Right ventricle myocardium superior (tissue), 1 donor: ENCODE measurements around the gene DMGDH. TPM values are rescaled to one million over a fixed set of nuclear protein-coding genes. Genes with fewer than 3 reads are reported as not detected.
"Not testable (repeated sequence)": the region's sequence is repeated elsewhere in the genome, so short reads cannot be mapped to it uniquely, and the experiment has no call there.

ENCODE experiments used
- ATAC-seq: fragments of 200-7000 bp; cut with Tn5 transposase; one replicate; pipeline ENCODE4 v1.9.1; 2020; ENCODE audit warnings: mild to moderate bottlenecking; ENCODE audit not compliant: poor library complexity
- DNase-seq: peaks from one replicate; pipeline ENCODE4 v3.0.0-alpha.2; 2020
- intact Hi-C: fragments of 100-400 bp; cut with DNase I; formaldehyde crosslinking; loops from one replicate; pipeline ENCODE4 v1.11.2; 2022
- total RNA-seq: library from RNA; stranded (reverse); fragmentation: NEBNext Ultra II Directional; extraction: Animal tissue kit (Norgen Biotek cat#: 25700); gene quantifications from one replicate; pipeline ENCODE4 v1.2.1, GENCODE V29; 2021
- donor health status: DM: no; HTN: yes; CAD: no; lungs with severe emphysema.

DMGDH gene
- total RNA-seq, 1 donor from 2014 or later, result 2.2 TPM

DNA sequence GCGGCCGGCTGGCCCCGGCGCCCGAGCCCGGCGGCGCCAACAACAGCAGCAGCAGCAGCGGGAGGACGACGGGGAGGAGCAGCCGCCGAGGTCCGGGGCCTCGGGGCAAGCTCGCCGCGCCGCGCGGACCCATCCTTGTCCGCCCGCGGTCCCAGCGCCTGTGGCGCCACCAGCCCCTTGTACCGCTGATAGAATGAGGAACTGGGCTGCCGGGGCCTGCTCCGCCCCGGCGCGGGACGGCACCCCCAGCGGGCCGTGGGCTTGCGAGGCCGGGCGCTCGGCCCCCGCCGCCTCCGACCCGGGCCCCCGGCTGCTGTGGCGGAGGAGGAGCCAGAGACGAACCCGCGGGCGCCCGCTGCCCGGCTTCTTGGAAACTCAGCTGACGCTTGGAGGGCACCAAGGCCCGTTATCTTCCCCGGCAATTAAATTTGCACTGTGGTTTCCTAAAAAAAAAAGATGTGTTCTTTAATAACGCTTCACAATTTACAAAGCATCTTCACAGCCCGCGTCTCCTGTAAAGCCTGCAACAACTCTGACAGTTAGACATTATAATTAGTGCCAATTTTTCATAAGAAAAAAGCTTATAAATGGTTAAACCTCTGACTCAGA is 84.3 kb downstream of the DMGDH start, which contains the start of gene ARSB:
TSS of gene ARSB (minus strand) at position 195 of the 609 bp plus-strand sequence. CDS start at position 133, 62 bp downstream.
- DNase-seq (peak; percentile 73), ATAC-seq (peak; percentile 68)
- intact Hi-C loops, result no loop called here

DNA sequence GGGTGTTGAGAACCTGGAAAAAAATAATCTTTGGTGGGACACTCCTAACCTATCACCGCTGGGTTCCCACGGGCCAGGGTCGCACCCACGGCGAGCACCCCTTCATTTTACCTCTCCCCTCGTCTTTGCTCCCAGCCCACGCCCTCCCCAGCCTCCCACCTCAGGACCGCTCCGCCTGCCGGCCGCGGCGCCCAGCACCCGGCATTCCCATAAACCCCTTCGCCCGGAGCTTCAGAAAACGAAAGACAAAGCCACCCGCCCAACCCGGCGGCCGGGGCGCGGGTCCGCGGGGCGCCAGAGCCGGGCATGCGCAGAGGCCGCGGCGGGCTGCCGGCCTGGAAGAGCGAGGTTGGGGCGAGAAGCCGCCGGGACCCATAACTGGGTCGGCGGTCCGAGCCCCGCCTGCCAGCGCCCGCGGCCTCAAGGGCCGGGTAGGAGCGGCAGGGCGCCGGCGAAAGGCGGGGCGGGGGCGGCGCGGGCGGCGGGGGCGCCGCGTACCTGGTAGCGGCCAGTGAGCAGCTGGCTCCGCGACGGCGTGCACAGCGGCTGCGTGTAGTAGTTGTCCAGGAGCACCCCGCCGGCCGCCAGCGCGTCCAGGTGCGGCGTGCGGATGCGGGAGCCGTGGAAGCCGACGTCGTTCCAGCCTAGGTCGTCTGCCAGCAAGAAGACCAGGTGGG is 84.9 kb downstream of the DMGDH start:
- intact Hi-C loops, result no loop called here
- ATAC-seq, result peak; percentile 90

DNA sequence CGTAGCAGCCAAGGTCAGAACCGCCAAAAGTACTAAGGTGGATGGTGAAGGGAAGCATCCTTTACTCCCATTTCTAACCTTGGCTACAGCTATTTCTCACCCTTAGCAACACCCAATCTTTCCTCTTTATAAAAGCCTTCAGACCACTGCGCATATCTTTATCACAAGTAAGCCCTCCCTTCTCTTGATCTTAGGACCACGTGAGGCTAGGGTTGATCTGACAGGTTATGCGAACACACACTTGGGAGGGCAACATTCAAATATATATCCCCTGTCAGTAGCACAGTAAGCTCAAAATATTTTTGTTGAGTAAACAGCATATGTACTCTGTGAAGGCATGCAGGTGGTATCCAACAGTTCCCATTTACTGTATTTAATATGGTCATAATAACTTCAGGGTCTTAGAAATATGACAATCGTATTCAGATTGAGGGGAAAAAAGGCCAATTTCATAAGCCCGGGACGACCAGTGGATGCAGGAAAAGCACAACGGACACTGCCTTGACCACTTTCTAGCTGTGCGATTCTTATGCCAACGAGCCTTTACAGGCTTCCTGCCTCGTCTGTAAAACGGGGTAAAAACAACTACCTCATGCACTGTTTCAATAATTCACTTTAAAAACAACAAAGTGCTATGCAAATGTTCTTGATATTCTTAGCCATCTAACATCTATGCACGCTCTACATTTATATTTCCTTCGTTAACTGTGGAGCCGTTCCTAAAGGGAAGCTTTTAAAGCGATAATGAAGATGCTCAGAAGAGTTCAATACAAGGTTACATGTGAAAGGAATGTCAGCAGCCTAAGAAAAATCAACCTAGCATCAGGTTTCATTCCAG is 85.7 kb downstream of the DMGDH start:
- DNase-seq (no peak), ATAC-seq (no peak)
- intact Hi-C loops, result no loop called here

More for the DNA sequence above, 84.9 kb downstream of the DMGDH start:
- DNase-seq, result peak; percentile 89

DNA sequence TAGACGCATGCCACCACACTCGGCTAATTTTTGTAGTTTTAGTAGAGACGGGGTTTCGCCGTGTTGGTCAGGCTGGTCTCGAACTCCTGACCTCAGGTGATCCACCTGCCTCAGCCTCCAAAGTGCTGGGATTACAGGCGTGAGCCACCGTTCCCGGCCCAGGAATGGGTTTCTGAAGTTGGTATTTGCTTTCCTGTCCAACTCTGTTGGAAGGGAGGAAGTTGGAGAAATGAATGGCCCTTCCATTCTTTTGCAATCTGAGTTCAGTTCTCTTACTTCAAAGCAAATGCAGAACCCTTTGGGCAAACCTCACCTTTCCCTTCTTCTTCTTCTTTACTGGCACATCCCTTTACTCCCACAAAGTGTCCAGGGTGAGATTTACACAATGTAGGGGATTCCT is 86.3 kb downstream of the DMGDH start:
- intact Hi-C loops, DNase-seq, ATAC-seq: not testable (repeated sequence)

DNA sequence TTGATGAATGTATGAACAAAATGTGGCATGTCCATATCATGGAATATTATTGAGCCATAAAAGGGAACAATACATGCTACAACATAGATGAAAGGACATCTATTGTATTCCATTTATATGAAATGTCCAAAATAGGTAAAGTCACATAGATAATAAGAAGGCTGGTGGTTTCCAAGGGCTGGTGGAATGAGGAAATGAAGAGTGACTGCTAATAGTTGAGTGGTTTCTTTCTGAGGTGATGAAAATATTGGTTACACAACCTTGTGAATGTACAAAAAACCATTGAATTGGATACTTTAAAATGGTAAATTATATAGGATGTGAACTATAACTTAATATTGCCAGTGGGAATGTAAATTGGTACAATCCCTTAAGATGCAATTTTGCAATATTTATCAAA is 89.6 kb downstream of the DMGDH start:
- DNase-seq, result no peak
- intact Hi-C loops, result no loop called here

DNA sequence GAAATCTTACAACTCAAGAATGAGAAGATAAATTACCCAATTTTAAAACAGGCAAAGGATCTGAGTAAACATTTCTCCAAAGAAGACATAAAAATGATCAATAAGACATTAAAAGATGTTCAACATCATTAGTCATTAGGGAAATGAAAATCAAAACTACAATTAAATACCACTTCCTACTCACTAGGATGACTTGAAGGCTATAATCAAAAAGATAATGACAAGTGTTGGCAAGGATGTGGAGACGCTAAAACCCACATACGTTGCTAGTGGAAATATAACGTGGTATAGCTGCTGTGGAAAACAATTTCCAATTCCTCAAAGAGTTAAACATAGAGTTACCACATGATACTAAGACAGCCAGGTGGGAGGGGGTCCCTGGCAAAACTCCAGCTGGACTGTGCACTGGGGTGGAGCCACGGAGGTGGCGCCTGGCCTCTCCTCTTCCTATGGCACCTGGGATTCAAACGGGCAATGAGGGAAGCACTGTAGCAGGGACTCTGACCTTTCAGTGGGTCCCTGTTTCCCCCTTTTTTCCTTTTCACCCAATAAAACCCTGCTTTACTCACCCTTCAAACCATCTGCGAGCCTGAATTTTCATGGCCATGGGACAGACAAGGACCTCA is 90.2 kb downstream of the DMGDH start:
- ATAC-seq, result no peak
- intact Hi-C loops, result no loop called here
- DNase-seq, result no peak

More for the DNA sequence above, 89.6 kb downstream of the DMGDH start:
- no peak for ATAC-seq

DNA sequence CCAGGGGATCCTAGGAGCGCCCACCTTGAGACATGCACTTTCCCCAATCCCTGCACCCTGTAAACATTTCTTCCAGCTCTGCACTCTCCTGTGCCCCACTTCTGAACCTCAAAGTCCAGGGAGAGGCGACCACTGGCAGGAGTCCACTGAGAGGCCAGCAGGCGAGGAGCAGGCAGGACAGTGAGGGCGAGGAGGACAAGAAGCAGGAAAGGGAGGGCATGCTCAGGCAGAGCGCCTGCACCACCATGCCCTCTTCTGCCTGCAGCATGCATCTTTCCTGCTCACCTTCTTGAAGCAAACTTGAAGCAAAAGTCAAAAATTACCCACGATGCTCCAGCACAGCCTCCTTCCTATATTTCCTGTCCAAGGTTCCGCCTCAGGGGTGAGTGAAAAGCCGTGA is 94.4 kb downstream of the DMGDH start:
- ATAC-seq (no peak), DNase-seq (no peak)
- intact Hi-C loops, result no loop called here

DNA sequence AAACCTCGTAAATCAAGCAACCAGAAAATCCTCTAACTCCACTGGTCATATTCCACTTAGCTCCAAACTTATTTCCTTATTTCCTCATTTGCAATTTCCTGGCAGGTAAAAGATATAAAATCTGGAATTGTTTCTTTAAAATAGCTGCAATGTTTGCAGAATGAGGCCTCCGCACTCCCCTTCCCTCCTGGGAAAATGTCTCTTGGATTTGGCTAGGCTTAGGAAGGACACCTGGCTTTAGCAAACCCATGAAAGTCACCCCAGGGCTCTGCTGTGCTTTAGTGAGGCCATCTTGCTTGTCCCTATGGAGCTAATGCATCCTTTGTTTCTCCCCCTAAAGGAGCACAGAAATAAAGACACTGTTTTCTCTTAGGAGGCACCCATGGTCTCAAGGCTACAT is 94.9 kb downstream of the DMGDH start:
- no peak for ATAC-seq
- intact Hi-C loops, result no loop called here
- no peak for DNase-seq

DNA sequence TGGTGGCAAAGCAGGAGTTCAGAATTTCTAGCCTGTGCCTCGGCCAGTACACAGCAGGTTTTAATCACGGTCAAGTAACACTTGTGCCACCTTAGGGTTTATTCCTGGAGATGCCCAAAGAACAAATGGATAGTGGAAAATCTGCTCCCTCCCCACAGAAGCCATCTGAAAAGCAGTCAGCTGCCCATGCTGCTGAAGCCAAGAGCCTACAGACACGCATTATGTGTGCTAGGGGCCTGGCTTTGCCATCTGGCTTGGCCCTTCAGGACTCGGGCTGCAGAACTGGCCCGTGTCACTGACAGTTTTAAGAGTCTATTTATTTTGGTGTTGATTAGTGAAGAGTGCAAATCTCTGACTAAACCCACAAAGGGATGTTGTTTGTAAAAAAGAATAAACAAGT is 95.5 kb downstream of the DMGDH start:
- intact Hi-C loops, result no loop called here
- ATAC-seq (peak; percentile 82), DNase-seq (no peak)

DNA sequence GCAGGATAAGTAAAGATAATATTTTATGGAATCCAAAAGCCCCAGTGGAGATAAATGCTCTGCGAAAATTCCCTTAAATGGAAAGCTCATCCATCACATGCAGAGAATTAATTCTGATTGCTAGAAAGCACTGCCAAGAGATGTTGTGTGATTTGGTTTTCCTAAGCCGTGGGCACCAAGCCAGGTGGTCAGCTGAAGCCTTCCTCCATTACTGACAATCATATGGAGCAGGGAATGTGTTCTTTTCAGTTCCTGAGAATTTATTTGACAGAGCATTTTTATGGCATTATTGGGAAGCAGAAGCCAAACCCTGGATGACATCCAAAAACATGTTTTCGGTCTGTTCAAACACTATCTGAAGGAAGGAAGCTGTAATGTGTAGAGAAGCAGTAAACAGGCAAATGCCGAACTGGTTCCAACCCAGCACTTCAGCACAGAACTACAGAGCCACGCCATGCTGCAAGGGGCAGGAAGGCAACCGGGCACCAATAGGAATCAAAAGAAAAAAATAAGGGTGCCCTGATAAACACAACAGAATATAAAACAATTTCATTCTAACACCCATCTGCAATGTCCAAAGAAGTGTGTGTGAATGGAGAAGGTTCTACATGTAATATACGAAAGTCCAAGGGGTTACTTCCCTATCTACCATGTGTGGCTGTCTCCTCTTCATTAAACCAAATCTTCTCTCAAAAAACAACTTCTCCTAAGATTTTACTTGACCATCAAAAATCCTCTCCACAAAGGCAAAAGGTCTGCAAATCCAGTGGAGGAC is 96.6 kb downstream of the DMGDH start:
- ATAC-seq (peak; percentile 38), DNase-seq (peak; percentile 54)
- intact Hi-C loops, result no loop called here

DNA sequence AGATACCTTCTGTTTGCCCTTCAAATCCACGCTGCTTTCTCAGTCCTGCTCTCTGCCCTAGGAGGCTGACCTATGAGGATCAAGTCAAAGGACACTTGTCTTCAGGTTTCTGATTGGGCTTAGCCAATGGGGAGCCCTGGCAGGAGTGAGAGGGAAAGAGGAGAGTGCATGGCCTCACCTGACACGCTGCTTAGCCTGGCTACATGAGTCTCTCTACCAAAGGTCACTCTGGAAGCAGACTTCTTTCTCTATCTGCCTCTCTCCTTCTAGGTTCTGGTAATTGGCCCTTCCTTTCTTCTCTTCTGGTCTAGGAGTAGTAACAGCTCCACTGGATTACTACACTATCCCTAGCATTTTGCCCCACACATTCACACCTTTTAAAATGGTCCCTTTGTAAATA is 97.5 kb downstream of the DMGDH start:
- ATAC-seq (no peak), DNase-seq (no peak)
- intact Hi-C loops, result no loop called here

DNA sequence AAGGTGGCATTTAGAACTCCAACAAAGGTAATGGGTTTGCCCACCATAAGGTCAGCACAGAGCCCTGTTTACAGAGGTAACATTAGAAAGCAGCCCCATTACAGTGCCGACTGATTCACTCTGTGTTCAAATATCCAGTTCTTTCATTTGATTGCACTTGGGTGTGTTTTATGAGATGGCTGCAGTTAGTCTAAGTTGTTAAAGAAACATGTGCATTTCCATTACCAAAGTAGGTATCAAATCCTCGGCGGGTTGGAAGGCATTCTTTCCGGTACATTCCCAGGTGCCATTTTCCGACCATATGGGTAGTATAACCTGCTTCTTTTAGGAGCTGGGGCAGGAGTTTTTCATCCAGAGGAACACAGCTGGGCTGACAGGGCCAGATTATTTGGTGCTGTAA is 100.7 kb downstream of the DMGDH start:
- intact Hi-C loops, result no loop called here
- DNase-seq (no peak), ATAC-seq (no peak)

DNA sequence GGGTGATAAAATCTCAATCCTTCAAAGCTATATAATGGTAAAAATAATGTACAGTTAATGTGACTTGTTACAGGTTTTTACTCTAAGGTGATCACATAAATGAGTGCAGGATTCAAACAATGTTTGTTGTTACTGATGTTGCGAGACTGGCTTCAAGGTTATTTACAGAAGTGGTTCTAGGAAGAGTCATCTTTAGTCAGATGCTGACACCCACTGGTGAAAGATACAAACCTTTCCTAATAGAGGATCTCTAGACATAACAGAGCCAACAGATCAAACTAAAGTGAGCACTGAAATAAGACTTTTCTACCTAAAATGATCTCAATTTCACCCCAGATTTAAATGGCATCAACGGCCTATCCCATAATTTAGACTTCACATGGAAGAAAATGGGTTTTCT is 104.6 kb downstream of the DMGDH start:
- DNase-seq (no peak), ATAC-seq (peak; percentile 88)

DNA sequence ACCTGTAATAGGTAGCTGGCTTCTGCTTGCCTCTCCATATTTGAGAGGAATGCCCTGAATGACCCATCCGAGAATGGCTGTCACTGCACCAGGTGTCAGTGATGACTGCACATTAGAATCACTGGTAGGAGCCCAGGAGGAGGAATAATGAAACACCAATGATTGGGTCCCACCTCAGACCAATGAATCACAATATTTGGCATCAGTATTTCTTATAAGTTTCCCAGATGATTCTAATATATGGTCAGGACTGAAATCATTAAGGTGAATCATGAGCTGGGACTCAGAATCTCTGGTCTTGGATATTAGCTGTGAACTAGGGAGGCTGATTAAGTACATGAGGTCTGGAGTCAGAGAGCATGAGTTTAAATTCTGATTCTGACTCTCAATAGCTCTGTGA is 107.7 kb downstream of the DMGDH start:
- ATAC-seq (no peak), DNase-seq (no peak)
- intact Hi-C loops, result loop anchor here (5.0 kb wide), 1 partner anchor 424 kb away; no protein-coding TSS in a partner anchor

More for the DNA sequence above, 104.6 kb downstream of the DMGDH start:
- intact Hi-C loops, result loop anchor here (5.0 kb wide), 1 partner anchor 428 kb away; no protein-coding TSS in a partner anchor

DNA sequence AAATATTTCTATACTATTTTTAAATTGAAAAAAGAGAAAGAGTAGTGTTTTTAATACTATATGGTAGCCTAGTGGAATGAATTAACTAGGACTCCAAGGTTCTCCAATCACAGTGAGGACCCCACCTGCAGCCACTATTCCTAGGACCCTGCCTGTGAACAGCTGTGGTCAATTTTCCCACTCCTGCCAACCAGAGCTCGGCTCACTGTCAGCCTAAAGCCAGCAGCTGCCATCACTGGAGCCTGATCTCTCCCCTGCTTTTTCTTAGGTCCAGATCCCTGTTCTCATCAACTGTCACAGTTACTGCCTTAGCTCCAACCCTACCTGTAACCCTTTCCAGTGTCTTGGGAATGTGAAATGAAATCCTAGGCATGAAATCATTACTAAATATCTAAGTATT is 109.7 kb downstream of the DMGDH start:
- intact Hi-C loops, result loop anchor here (5.0 kb wide), 2 partner anchors 422 to 642 kb away; no protein-coding TSS in a partner anchor
- no peak for ATAC-seq

DNA sequence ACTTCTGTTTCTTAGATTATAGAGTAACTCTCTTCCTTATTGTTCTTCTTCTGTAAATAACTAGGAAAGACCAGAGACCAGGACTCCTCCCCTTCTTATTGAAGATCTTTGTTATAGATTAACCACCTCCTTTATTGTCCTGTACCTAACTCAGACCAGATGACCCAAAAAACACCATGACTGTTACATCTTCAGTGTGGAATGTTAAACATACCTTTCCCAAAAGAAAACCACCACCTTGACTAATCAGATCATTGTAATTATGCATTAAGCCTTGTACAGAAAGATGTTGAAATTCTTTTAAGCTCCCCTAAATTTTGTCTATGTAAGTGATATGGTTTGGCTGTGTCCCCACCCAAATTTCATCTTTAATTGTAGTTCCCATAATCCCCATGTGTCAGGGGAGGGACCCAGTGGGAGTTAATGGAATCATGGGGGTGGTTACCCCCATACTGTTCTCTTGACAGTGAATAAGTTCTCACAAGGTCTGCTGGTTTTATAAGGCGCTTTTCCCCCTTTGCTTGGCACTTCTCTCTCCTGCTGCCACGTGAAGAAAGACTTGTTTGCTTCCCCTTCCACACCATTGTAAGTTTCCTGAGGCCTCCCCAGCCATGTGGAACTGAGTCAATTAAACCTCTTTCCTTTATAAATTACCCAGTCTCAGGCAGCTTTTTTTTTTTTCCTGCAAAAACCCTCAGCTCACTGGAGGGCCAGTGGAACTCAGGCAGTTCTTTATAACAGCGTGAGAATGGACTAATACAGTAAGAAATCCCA is 110.6 kb downstream of the DMGDH start:
- no peak for DNase-seq
- ATAC-seq, result no peak

More for the DNA sequence above, 109.7 kb downstream of the DMGDH start:
- DNase-seq, result no peak

DNA sequence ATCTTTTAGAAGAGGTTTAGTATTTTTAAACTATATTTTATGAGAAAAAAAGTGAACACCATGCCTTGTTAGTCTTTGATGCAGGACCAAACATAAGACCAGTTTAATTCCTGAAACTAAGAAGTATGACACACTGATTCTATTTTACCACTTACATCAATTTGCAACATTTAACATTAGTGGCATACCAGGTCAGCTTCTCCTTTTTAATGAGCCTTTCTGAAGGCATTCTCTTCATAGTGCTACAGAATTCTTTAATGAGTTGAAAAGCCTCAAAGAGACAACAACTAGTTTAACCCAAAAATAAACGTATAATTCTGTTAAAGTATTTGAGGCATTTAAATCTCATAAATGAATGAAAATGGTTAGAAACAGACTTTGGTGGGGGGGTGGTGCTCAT is 112.6 kb downstream of the DMGDH start:
- intact Hi-C loops, result loop anchor here (5.0 kb wide), 1 partner anchor 640 kb away; no protein-coding TSS in a partner anchor
- no peak for DNase-seq
- ATAC-seq, result no peak

More for the DNA sequence above, 110.6 kb downstream of the DMGDH start:
- intact Hi-C loops, result loop anchor here (5.0 kb wide), 1 partner anchor 642 kb away; no protein-coding TSS in a partner anchor
